Measurements from ENCODE around the gene RASGRP1. TPM values are rescaled to one million over a fixed set of nuclear protein-coding genes. Genes with fewer than 3 reads are reported as not detected.

Gene RASGRP1
- total RNA-seq, 3 donors from 2014 or later (not counting 1 experiment from before 2014, with no cell fraction given) = 65.9 to 122 (median 96.5) TPM

GRCh38 chr15:38557921-38558320, 6.7 kb downstream of the RASGRP1 start:
- Mint-ChIP-seq H3K4me1 (peaks cover 97 to 100% of the 10 kb centered on the region in 2 donors), H3K4me3 (peak overlapping the region; percentile 32), H3K27me3 (ENCODE audit: low read depth in 2 of 2) (no peaks in the 10 kb centered on the region), H3K9me3 (no peaks in the 10 kb centered on the region), H3K27ac (peak overlapping the region; percentile 81 to 94), H3K36me3 (peaks cover 19% of the 10 kb centered on the region)
- Histone ChIP-seq H3K36me3 (ENCODE audit: control insufficient read depth, insufficient read depth, low read length) (peaks cover 46% of the 10 kb centered on the region), H3K4me1 (ENCODE audit: control insufficient read depth, insufficient read depth, low read length) (peaks cover 54% of the 10 kb centered on the region), H3K27me3 (ENCODE audit: control insufficient read depth, insufficient read depth, low read length) (no peaks in the 10 kb centered on the region), H3K9me3 (ENCODE audit: control insufficient read depth, insufficient read depth, low read length) (no peaks in the 10 kb centered on the region), H3K4me3 (ENCODE audit: low read length) (no peak overlapping the region), H3K27ac (ENCODE audit: low read length) (peak overlapping the region; percentile 50)
- TF ChIP-seq CTCF (IDR thresholded peaks at IDR 0.05) = no peak
- WGBS (ENCODE audit: insufficient coverage) = 42% methylated on average over 5 of the region's 10 CpGs
- DNase-seq (peak in 1 of 2 donors; percentile 60), ATAC-seq (peak in 2 of 3 donors; percentile 27 to 52)
- intact Hi-C loops (cut with micrococcal nuclease) = no loop called here

GRCh38 chr15:38555686-38556334, 8.8 kb downstream of the RASGRP1 start:
- TF ChIP-seq CTCF (IDR thresholded peaks at IDR 0.05) = no peak
- Mint-ChIP-seq H3K4me1 (peaks cover 95 to 96% of the 10 kb centered on the region in 2 donors), H3K27me3 (ENCODE audit: low read depth in 2 of 2) (no peaks in the 10 kb centered on the region), H3K4me3 (peak overlapping the region; percentile 42), H3K36me3 (peaks cover 16% of the 10 kb centered on the region), H3K9me3 (no peaks in the 10 kb centered on the region), H3K27ac (peak overlapping the region; percentile 81 to 94)
- peaks cover 48% of the 10 kb centered on the region for H3K36me3 ChIP-seq (ENCODE audit: control insufficient read depth, insufficient read depth, low read length)
- ATAC-seq = peak in 1 of 3 donors; percentile 19
- H3K27ac ChIP-seq (ENCODE audit: low read length) = peak overlapping the region; percentile 7
- DNase-seq = no peak
- intact Hi-C loops (cut with micrococcal nuclease) = no loop called here
- peaks cover 38% of the 10 kb centered on the region for H3K4me1 ChIP-seq (ENCODE audit: control insufficient read depth, insufficient read depth, low read length)
- H3K4me3 ChIP-seq (ENCODE audit: low read length) = no peak overlapping the region
- H3K9me3 ChIP-seq (ENCODE audit: control insufficient read depth, insufficient read depth, low read length) = no peaks in the 10 kb centered on the region
- no peaks in the 10 kb centered on the region for H3K27me3 ChIP-seq (ENCODE audit: control insufficient read depth, insufficient read depth, low read length)
- WGBS (ENCODE audit: insufficient coverage) = 81% methylated on average over 5 of the region's 5 CpGs

- Mint-ChIP-seq H3K4me3 (no peak overlapping the region), H3K36me3 (peaks cover 4% of the 10 kb centered on the region), H3K9me3 (no peaks in the 10 kb centered on the region), H3K4me1 (peaks cover 87 to 88% of the 10 kb centered on the region in 2 donors), H3K27me3 (ENCODE audit: low read depth in 2 of 2) (no peaks in the 10 kb centered on the region), H3K27ac (peak overlapping the region; percentile 81 to 94)
- intact Hi-C loops (cut with micrococcal nuclease) = no loop called here
- no peaks in the 10 kb centered on the region for H3K27me3 ChIP-seq (ENCODE audit: control insufficient read depth, insufficient read depth, low read length)
- WGBS (ENCODE audit: insufficient coverage) = 61% methylated on average over 4 of the region's 4 CpGs
- DNase-seq (peak in 1 of 2 donors; percentile 72), ATAC-seq (peak; percentile 56 to 77 (median 69))
- H3K4me3 ChIP-seq (ENCODE audit: low read length) = no peak overlapping the region
- TF ChIP-seq CTCF (IDR thresholded peaks at IDR 0.05) = no peak
- H3K9me3 ChIP-seq (ENCODE audit: control insufficient read depth, insufficient read depth, low read length) = no peaks in the 10 kb centered on the region
- H3K27ac ChIP-seq (ENCODE audit: low read length) = no peak overlapping the region
- H3K4me1 ChIP-seq (ENCODE audit: control insufficient read depth, insufficient read depth, low read length) = peaks cover 28% of the 10 kb centered on the region
- H3K36me3 ChIP-seq (ENCODE audit: control insufficient read depth, insufficient read depth, low read length) = peaks cover 50% of the 10 kb centered on the region
Measured at GRCh38 chr15:38554354-38554753, 10.3 kb downstream of the RASGRP1 start.
